HK-2 (cell line): ENCODE data around the gene PTPN1.
A peak's percentile ranks its signal among the peaks of the same experiment; 100 is the strongest.
"Not testable (repeated sequence)": the region's sequence is repeated elsewhere in the genome, so short reads cannot be mapped to it uniquely, and the experiment has no call there.

ENCODE experiments used
- DNase-seq: peaks from one replicate; pipeline ENCODE4 v3.0.0-alpha.2; 2018; ENCODE audit not compliant: unreplicated experiment

The PTPN1 gene

DNA sequence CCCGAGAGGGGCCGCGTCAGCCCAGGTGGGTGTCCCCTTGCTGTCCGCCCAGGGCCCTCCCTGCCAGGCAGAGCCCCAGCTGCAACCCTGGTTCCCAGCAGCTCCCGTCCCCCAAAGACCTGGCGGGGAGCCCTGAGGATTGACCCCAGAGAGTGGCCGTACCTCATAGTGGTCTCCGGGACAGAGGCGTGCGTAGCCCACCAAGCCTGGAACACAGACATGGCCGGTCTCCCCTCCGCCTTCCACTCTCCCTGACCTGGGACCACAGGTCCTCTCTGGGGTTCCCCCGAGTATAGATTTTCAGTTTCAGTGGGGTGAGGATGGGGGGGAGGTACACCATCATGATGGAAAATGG lies 98.5 kb downstream of the PTPN1 start:
- DNase-seq, result no peak

DNA sequence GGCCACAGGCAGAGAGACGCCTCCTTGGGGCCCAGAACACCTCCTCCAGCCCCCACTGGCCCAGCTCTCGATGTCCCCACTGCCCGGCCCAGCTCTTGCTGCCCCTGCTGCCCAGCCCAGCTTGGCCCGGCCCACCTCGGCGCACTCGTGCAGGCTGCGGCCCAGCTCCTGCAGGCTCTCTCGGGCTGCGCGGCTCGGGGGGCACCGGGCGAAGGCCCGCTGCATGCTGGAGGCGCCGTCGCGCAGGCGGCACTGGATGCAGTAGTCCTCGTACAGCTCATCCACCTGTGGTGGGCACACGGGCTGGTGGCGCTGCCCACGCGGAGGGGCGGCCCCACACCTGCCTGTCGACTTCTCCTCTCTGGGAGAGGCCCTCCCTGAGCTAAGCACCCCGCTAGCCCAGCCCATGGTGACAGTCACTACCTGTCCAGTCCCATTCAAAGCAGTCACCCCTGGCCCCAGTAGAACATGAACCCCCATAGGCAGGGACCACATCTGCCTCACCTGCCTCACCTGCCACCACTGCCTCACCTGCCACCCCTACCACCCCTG lies 99.3 kb downstream of the PTPN1 start:
- no peak for DNase-seq

DNA sequence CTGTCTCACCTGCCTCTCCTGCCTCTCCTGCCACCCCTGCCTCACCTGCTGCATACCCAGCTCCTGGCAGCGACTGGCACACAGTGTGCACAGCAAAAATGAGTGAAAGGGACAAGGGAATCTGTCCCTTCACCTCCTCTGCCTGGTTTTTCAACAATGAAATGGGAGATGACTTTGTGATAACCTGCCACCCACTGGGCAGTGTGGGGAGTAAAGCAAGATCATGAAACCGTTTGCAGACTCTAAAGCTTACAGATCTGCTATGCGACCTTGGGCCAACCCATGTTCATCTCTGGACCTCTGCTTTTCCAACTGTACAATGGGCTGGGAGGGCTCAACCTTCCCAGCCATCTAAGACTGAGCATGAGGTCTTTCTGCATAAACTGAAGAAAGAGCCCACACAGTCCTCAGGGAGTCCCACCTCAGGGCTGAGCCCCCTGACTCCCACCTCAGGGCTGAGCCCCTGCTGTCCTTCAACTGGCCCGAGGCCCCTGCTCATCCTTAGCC lies 100.1 kb downstream of the PTPN1 start:
- DNase-seq, result no peak

DNA sequence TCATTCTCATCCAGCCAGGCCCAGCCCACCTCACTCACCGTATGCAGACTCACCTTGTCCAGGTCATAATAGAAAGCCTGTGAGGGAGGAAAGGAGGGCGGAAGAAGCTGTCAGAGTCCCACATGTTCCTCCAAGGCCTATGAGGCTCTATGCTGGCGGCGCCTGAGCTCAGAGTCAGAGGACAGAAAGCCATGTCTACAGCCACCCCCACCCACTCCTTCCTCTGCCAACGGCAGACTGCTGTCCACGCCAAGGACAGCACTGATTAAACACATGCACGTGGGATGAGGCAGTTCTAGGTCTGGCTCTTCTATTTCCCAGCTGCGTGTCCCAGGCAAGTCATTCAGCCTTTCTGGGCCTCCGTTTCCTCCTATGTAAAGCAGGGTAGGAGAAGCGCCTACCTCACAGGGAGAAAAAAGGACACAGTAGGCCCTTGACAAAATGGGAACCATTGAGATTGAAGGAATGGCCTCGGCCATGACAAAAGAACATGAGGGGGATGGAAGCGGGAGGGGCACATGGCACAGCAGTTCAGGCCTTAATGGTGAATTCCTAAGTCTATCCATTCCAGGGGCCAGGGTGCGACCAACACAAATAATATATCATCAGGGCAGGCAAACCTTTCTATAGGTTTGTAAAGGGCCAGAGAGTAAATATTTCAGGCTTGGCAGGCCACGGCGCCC lies 101.1 kb downstream of the PTPN1 start:
- DNase-seq, result no peak

DNA sequence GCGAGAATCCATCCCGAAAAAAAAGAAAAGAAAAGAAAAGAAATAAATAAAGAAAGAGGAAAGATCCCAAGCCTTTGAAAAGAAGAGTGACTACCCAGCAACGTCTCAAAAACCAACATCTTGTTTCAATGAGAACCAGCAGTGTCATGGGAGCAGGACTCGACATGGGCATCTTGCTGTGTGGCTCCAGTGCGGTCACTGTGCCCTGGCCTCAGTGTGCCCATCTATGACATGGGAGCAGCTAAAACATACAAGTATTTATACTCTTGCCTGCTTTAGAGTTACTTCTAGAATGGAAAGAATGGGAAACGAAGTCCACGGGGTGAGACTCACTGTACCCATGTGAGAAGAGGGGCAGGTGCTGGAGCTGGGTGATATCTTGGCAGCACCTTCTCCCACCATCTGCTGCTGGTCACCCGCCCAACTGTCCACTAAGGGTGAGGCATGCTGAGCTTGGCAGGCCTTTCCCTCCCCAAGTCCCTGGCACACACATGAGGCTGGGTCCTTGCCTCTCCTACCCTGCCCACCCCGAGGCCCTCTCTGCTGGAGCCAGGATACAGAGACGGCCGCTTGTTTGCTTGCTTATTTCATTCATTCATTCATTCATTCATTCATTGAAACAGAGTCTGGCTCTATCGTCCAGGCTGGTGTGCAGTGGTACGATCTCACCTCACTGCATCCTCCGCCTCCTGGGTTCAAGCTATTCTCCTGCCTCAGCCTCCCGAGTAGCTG lies 103.4 kb downstream of the PTPN1 start:
- no peak for DNase-seq

DNA sequence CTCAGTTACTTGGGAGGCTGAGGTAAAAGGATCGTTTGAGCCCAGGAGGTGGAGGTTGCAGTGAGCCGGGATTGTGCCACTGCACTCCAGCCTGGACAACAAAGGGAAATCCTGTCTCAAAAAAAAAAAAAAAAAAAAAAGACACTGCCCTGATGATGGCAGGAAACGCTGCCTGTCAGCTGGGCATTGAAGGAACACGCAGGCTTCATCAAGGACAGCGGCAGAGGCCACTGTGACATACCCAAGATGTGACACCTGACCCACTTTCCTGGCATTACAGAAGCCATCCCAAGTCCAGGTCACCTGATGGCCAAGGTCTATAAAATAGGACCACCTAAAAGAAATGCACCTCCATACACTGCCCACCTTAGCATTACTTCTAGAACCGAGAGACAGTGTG lies 105.2 kb downstream of the PTPN1 start:
- no peak for DNase-seq

DNA sequence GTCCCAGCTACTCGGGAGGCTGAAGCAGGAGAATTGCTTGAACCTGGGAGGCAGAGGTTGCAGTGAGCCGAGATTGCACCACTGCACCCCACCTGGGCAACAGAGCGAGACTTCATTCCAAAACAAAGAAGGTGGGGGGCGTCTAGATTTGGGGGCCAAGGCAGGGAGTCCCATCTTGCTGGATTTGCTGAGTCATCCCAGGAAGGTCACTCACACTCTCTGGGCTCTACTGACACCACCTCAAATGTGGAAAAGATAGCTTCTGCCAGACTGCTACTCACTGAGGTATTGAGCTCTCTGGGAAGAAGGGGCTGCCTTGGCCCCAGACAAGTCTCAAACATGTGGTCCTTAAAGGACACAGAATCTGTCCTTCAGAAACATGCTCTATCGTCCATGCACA lies 106.8 kb downstream of the PTPN1 start:
- DNase-seq, result no peak

DNA sequence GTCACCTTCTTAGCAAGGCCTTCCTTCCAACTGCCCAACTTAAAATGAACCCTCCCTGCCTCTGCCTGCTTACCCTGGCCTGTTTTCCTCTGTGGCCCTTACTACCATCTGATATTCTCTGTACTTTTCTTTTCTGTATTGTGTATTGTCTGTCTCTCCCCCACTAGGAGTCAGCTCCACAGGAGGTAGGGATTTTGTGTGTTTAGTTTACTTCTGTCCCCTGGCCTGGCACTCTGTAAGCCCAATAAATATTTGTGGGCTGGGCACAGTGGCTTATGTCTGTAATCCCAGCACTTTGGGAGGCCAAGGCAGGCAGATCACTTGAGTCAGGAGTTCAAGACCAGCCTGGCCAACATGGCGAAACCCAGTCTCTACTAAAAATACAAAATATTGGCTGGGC lies 108.4 kb downstream of the PTPN1 start:
- no peak for DNase-seq

DNA sequence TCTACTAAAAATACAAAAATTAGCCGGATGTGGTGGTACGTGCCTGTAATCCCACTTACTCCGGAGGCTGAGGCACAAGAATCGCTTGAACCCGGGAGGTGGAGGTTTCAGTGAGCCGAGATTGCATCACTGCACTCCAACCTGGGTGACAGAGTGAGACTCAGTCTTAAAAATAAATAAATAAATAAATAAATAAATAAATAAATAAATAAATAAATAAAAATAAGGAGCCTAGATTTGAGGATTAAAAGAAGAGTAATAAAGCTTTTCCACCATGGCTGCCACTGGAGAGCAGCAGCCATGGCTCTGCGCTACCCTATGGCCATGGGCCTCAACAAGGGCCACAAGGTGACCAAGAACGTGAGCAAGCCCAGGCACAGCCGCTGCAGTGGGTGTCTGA lies 110.3 kb downstream of the PTPN1 start:
- DNase-seq, result not testable (repeated sequence)

DNA sequence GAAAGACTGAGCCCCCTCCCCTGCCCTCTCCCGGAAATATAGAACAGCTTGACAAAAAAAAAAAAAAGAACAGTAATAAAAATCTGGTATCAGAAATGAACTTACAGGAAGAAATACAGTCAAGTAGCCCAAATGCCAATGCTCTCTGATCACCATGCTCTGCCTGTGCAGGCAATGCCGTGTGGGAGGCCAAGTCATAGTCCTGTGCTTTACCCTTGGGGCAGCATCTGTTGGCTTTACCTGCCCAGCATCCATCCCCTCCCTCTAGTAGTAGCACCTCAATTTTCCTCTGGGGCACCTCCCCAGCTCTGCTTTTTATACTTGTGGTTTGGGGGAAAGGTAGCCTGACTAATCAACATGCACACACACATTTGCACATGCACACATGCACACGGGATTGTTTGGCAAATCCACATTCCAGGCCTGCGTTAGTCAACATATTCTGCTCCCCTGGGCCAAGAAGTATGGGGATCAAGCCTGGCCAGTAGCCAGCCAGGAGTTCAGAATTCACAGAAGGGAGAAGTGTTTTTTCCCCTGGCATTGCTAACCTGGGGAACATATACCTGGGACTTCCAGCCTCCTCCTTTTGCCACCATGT lies 111.0 kb downstream of the PTPN1 start:
- no peak for DNase-seq

DNA sequence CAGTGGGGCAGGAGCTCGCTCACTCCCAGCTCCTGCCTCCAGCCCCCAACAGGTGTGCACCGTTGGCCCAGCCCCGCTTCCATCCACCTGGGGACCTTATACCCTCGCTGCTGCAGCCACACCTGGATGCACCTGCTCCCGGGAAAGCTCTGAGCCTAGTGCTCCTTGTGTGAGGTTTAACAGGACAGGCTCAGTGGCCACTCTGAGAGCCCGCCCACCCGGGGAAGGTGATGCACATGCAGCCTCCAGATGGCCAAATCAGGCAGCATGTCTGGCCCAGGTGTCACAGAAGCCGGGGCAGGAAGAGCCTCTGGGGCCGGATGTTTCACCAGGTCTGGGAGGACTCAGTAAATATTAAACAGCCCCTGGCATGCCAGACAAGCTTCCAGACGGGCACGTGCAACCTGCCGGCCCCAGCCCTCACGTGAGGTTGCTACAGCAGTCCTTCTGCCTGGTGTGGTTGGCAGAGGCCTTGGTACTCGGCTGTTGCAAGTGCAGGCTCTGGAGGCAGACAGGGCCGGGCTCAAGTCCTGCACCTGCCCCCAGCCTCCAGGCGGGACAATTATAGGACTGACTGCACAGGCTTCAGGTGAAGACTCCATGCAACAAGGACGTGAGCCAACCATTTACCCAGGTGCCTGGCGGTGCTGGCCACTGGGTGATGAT lies 114.3 kb downstream of the PTPN1 start:
- peak; percentile 78 for DNase-seq

DNA sequence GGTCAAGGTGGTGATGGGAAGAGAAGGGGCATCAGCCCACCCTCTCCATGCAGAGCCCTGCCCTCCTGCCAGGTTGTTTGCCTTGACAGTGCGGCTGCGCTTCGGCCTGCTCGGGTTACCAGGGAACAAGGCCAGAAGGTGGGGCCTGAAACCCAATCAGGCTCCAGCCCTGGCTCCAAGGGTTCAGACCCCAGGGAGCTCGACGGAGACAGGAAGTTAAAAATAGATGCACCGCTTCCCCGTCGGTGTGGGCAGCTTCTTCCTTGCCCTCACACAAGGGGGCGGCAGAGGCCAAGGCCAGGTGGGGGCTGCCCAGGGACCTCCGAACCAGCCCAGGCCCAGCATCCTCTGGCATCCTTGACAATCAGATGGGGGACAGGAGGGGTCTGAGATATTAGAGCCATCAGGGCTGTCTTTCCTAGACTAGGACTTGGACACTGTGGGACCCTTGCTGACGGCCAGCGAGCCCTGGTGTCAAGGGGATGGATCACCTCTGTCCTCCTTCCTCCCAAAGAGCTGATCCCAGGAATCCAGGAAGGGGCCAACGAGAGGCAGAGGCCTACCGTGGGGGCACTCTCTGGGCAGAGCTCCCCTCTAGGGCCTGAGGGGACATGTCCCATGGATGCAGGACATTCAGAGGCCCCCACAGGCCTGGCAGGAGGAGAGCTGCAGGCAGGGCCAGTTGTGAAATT lies 115.9 kb downstream of the PTPN1 start:
- DNase-seq, result peak; percentile 55

DNA sequence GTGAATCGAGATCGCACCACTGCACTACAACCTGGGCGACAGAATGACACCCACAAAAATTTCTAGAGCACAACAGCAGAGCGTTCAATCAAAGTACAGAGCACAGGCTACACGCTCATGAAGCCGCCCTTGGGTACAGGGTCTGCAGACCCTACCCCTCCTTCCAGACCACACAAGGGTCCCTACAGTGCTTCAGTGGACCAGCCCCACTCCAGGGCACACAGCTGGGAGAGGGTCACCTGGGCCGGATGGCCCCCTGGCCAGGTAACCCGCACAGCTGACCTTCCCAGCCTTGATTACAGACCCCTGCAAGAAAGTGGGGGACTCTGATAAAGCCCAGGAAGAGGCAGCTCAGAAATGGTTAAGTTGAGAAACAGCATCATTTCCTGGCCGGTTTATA lies 117.6 kb downstream of the PTPN1 start:
- DNase-seq, result no peak

DNA sequence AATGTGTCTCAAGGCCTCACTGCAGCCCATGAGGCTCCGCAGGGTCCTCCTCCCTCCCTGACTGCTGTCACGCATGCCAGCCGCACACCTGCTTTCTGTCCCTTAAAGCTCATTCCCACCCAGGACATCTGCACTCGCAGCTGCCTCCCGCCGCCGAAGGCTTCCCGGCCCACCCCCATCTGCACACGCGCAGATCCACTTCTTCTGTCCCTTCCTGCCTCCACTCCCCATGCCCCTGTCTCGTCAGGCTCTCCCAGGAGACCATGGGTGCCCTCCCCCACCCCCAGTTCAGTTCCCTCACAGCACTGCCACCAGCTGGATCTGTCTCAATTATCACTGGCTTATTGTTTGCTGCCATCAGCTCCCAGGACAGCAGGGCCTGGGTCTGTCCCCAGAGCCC lies 118.1 kb downstream of the PTPN1 start:
- no peak for DNase-seq

DNA sequence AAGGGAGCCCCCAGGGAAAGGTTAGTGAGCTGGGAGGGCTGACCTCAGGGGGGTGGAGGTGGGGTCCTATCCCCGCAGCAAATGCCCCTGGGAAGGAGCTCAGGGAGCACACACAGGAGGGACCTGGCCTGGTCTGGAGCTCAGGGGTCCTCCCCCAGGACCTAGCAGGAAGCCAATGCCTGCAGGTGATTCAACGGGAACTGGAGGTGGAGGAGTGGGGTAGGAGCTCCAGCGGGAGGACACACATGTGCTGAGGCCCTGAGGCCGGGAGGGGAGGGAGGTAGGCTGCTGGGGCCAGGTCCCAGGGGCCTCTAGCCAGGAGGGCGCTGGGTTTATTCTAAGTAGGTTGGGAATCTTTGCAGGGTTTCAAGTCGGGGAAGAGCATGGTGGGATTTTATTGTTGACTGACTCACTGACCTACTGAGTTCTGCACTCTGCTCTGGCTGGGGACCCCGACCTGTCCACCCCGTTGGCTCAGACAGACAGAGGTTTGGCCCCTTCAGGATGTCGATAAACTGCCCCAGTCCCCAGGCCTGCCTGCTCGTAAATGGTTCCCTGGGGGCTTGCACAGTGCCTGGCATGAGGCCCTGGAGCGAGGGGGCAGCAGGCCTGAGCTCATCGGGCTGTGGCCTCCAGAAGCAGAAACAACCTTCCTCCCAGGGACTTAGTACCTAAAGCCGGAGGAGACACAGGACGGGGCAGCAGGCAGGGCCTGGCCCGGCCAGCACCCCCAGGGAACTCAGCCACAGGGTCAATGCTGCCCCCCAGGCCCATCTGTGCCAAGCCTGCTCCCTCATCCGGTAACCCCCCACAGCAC lies 118.9 kb downstream of the PTPN1 start:
- DNase-seq, result no peak

DNA sequence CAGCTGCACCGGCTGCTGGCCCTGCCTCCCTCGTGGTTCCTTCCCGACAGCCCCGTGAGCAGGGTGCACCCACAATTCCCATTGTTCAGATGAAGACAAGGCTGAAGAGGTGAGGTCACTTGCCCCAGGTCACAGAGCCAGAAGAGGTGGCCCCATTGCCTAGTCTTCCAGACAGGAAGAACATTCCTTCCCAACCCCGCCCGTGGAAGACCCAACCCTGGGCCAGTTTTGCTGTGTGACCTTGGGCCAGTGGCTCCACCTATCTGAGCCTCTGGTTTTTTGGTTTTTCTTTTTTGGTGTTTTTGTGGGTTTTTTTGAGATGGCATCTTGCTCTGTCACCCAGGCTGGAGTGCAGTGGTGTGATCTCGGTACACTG lies 119.5 kb downstream of the PTPN1 start:
- DNase-seq, result no peak

DNA sequence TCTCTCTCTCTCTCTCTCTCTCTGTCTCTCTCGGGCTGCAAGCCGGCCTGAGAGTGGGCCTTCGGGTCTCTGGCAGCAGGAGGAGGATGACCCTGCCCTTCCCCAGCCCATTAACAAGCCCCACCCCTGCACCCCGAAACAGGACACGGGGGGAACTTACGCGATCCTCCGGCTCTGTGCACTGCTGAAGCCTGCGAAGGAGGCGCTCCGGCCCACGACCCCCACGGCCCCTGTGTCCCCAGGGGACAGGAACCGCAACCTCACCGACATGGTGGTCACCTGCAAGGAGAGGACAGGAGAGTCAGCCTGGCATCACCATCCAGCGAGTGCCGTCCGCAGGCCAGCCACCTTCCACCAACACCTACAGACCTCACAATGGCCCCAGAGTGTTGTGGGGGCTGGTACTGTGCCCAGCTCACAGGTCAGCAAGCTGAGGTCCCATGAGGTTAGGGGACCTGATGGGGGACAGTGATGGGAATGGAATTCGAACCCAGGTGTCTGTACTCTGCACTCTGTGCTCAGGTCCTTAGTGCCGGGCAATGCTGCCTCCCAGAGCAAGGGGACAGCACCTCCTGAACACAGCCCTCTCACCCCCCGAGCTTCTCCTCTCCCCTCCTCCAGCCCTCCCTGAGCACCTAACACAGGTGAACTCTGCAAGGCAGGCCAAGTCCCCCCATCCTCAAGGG lies 120.5 kb downstream of the PTPN1 start:
- no peak for DNase-seq

DNA sequence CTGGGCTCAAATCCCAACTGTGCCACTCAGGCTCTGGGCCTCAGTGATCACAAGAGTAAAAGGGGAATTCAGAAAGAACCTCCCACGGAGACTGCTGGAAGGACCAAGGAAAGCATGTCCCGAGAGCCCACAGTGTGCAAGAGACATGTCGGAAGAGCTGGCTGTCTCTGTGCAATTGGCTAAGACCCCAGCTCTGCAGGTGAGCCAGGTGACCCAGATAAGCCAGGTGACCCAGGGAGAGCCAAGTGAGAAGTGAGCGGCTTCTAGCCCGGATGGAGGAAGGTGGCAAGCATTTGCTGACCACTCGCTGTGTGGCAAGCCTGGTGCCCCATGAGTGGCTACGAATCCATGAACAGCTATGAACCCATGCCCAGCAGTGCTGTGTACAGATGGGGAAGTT lies 122.1 kb downstream of the PTPN1 start:
- no peak for DNase-seq

DNA sequence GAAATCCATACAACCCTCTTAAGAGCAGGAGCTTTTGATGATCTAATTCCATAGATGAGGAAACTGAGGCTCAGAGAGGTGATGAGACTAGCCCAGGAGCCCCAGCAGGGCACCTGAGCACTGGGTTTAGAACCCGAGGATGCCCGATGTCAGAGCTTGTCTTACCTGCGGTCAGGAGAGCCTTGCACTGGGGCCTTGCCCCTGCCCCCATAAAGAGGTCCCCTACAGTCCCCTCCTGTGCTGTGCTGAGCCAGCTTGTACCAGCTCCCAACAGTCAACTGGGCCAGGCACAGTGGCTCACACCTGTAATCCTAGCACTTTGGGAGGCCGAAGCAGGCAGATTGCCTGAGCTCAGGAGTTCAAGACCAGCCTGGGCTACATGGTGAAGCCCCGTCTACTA lies 122.5 kb downstream of the PTPN1 start:
- no peak for DNase-seq

DNA sequence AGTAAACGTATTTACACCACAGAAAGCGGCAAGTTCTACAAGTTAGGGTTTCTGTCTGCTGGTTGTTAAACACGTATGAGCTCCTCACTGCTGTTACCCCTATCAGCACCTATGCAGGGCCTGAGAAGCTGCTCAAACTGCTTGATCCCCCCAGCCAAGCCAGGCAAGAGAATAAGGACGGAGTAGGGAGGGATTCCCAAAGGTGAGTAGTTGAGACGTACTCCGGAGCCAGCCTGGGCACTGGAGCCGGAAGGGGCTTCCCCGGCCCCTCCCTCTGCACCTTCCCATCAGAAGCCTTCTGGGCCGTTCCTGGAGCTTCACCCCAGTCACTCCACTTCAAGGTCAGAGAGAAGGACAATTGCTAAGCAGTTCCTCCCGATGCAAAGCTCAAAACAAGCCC lies 123.2 kb downstream of the PTPN1 start:
- no peak for DNase-seq
